SK-N-SH (cell line): Measurements from ENCODE around the gene CLEC3B. TPM values are rescaled to one million over a fixed set of nuclear protein-coding genes. Genes with fewer than 3 reads are reported as not detected.

ENCODE experiments used
- CTCF ChIA-PET: fragments of 300-600, 350-600 bp; formaldehyde crosslinking; extraction: SDS; loops from one replicate; lab custom pipeline; 2021; lab: Yijun Ruan, JAX
- POLR2A ChIA-PET: fragments of 350-600 bp; sonication (Branson Sonifier 250); formaldehyde crosslinking; extraction: SDS; loops from one replicate; lab custom pipeline; 2020; ENCODE audit warnings: antibody characterized with exemption, inconsistent platforms; lab: Yijun Ruan, JAX
- DNase-seq: peaks from one replicate; pipeline ENCODE4 v3.0.0; 2012
- H2AFZ ChIP-seq: fragments of 200-600 bp; sonication (generic); 2 replicates; pipeline ENCODE4 v1.8.1; 2016; ENCODE audit warnings: antibody characterized with exemption, mild to moderate bottlenecking, low read depth
- H3F3A ChIP-seq: fragments of 200-600 bp; sonication (generic); replicated peaks from 2 replicates; pipeline ENCODE3; 2016; ENCODE audit warnings: antibody characterized with exemption, mild to moderate bottlenecking; ENCODE audit not compliant: insufficient read depth
- H3K27ac ChIP-seq, 2 experiments: fragments of 200-500 bp in 1 of 2; fragments of 200-600 bp in 1 of 2; sonication (Bioruptor generic) in 1 of 2; sonication (generic), shearing (Covaris generic) in 1 of 2; 2 replicates each; pipeline versions ENCODE4 v1.5.1 to v1.6.1; 2014 to 2016; ENCODE audit warnings: low read depth in 2 of 2, inconsistent platforms in 1 of 2, low read length in 1 of 2, mild to moderate bottlenecking in 1 of 2, mixed read lengths in 1 of 2
- H3K27me3 ChIP-seq: fragments of 200-600 bp; sonication (generic), shearing (Covaris generic); 2 replicates; pipeline ENCODE4 v1.6.1; 2016; ENCODE audit warnings: mixed run types; ENCODE audit not compliant: insufficient read depth
- H3K36me3 ChIP-seq, 2 experiments: fragments of 200-500 bp in 1 of 2; fragments of 200-600 bp in 1 of 2; sonication (Bioruptor generic) in 1 of 2; sonication (generic) in 1 of 2; replicated peaks in 1 of 2; 2 replicates each; pipeline versions ENCODE3 to v1.5.1; 2014 to 2016; ENCODE audit warnings: low read length in 1 of 2, mild to moderate bottlenecking in 1 of 2; ENCODE audit not compliant: insufficient read depth in 2 of 2, control insufficient read depth in 1 of 2
- H3K4me1 ChIP-seq, 2 experiments: fragments of 200-500 bp in 1 of 2; fragments of 200-600 bp in 1 of 2; sonication (Bioruptor generic) in 1 of 2; sonication (generic), shearing (Covaris generic) in 1 of 2; 2 replicates each; pipeline versions ENCODE4 v1.5.1 to v1.6.1; 2014 to 2016; ENCODE audit warnings: low read depth in 1 of 2, low read length in 1 of 2, mixed run types in 1 of 2; ENCODE audit not compliant: insufficient read depth in 2 of 2, control insufficient read depth in 1 of 2
- H3K4me2 ChIP-seq: fragments of 200-600 bp; sonication (generic), shearing (Covaris generic); 2 replicates; pipeline ENCODE4 v1.6.1; 2017; ENCODE audit warnings: mixed run types
- H3K4me3 ChIP-seq, 2 experiments: fragments of 200-500 bp in 1 of 2; fragments of 200-600 bp in 1 of 2; sonication (Bioruptor generic) in 1 of 2; sonication (generic), shearing (Covaris generic) in 1 of 2; 2 replicates each; pipeline versions ENCODE4 v1.5.1 to v1.8.1; 2014 to 2016; ENCODE audit warnings: low read depth in 2 of 2, inconsistent platforms in 1 of 2, low read length in 1 of 2, mild to moderate bottlenecking in 1 of 2, mixed read lengths in 1 of 2, moderate library complexity in 1 of 2
- H3K79me2 ChIP-seq: fragments of 200-600 bp; sonication (generic); 2 replicates; pipeline ENCODE4 v1.8.1; 2017; ENCODE audit warnings: mild to moderate bottlenecking; ENCODE audit not compliant: insufficient read depth
- H3K9ac ChIP-seq: fragments of 200-600 bp; sonication (generic); 2 replicates; pipeline ENCODE4 v1.6.1; 2017; ENCODE audit warnings: mixed run types
- H3K9me2 ChIP-seq: fragments of 200-600 bp; sonication (generic); 2 replicates; pipeline ENCODE4 v1.6.1; 2017; ENCODE audit warnings: mixed run types
- H3K9me3 ChIP-seq: fragments of 200-600 bp; sonication (generic); 2 replicates; pipeline ENCODE4 v1.6.1; 2017; ENCODE audit warnings: mixed run types, mild to moderate bottlenecking, moderate library complexity
- H4K20me1 ChIP-seq: fragments of 200-600 bp; sonication (generic); 2 replicates; pipeline ENCODE4 v1.6.1; 2017; ENCODE audit warnings: mild to moderate bottlenecking, mixed run types; ENCODE audit not compliant: insufficient read depth
- CHD2 ChIP-seq: fragments of 150-350 bp; IDR thresholded peaks from 2 replicates; pipeline ENCODE4 v1.6.1; 2018; ENCODE audit warnings: low read length; ENCODE audit not compliant: partially characterized antibody
- ELF1 ChIP-seq: IDR thresholded peaks from 2 replicates; pipeline ENCODE4 v1.4.0; 2012
- EP300 ChIP-seq, 2 experiments: IDR thresholded peaks; 2 replicates each; pipeline versions ENCODE4 v1.4.0 to v1.6.1; 2012; ENCODE audit warnings: borderline replicate concordance in 1 of 2, low read depth in 1 of 2, low read length in 1 of 2
- EZH2phosphoT487 ChIP-seq: fragments of 200-600 bp; sonication (generic); IDR thresholded peaks from 2 replicates; pipeline ENCODE4 v1.6.1; 2017; ENCODE audit warnings: low read depth, mixed run types, mild to moderate bottlenecking, antibody characterized with exemption, moderate library complexity, borderline replicate concordance
- FOSL2 ChIP-seq: IDR thresholded peaks from 2 replicates; pipeline ENCODE4 v1.4.0; 2012; ENCODE audit warnings: low read depth, mild to moderate bottlenecking, moderate library complexity, borderline replicate concordance
- FOXJ3 ChIP-seq: sonication (generic); formaldehyde crosslinking; IDR thresholded peaks from 2 replicates; pipeline ENCODE4 v1.5.1; 2020; ENCODE audit warnings: mild to moderate bottlenecking, missing genetic modification reagents
- FOXM1 ChIP-seq: IDR thresholded peaks from 2 replicates; pipeline ENCODE4 v1.4.0; 2012; ENCODE audit warnings: low read depth, mild to moderate bottlenecking
- GABPA ChIP-seq: IDR thresholded peaks from 2 replicates; pipeline ENCODE4 v1.4.0; 2012; ENCODE audit warnings: low read depth, mild to moderate bottlenecking
- JUND ChIP-seq: IDR thresholded peaks from 2 replicates; pipeline ENCODE4 v1.4.0; 2012
- MAX ChIP-seq: IDR thresholded peaks from 2 replicates; pipeline ENCODE4 v1.4.0; 2012; ENCODE audit warnings: low read depth
- MEF2A ChIP-seq: IDR thresholded peaks from 2 replicates; pipeline ENCODE4 v1.4.0; 2012; ENCODE audit warnings: low read depth, borderline replicate concordance
- MXI1 ChIP-seq: IDR thresholded peaks from 2 replicates; pipeline ENCODE4 v1.6.1; 2012; ENCODE audit warnings: mild to moderate bottlenecking, low read depth, low read length, improper control_type of control experiment
- NFIC ChIP-seq: IDR thresholded peaks from 2 replicates; pipeline ENCODE4 v1.4.0; 2012; ENCODE audit warnings: borderline replicate concordance
- NRF1 ChIP-seq: IDR thresholded peaks from 2 replicates; pipeline ENCODE4 v1.6.1; 2012; ENCODE audit warnings: low read depth, mild to moderate bottlenecking, low read length
- PBX3 ChIP-seq: IDR thresholded peaks from 2 replicates; pipeline ENCODE4; 2012
- POLR2AphosphoS5 ChIP-seq: IDR thresholded peaks from 2 replicates; pipeline ENCODE4 v1.6.1; 2012; ENCODE audit warnings: low read depth, low read length
- RAD21 ChIP-seq: IDR thresholded peaks from 2 replicates; pipeline ENCODE4 v1.6.1; 2012; ENCODE audit warnings: mild to moderate bottlenecking, low read length
- REST ChIP-seq: IDR thresholded peaks from 2 replicates; pipeline ENCODE4 v1.6.1; 2012; ENCODE audit warnings: mild to moderate bottlenecking, low read depth, low read length, moderate library complexity
- RXRA ChIP-seq: IDR thresholded peaks from 2 replicates; pipeline ENCODE4 v1.4.0; 2012; ENCODE audit warnings: low read depth, mild to moderate bottlenecking, borderline replicate concordance
- SIN3A ChIP-seq: IDR thresholded peaks from 2 replicates; pipeline ENCODE4 v1.6.1; 2012; ENCODE audit warnings: low read depth, mild to moderate bottlenecking, low read length, moderate library complexity, borderline replicate concordance
- TCF12 ChIP-seq: IDR thresholded peaks from 2 replicates; pipeline ENCODE4 v1.4.0; 2012
- TEAD4 ChIP-seq: IDR thresholded peaks from 2 replicates; pipeline ENCODE4 v1.4.0; 2012; ENCODE audit warnings: mild to moderate bottlenecking, borderline replicate concordance; ENCODE audit not compliant: insufficient read depth
- ZBTB33 ChIP-seq: IDR thresholded peaks from 2 replicates; pipeline ENCODE4 v1.4.0; 2012; ENCODE audit warnings: low read depth, borderline replicate concordance
- WGBS: methylation state at CpG from one replicate; pipeline ENCODE4 v1.1.6; 2017; ENCODE audit warnings: low lambda C conversion rate; 5-methylcytosine and 5-hydroxymethylcytosine counted together
- polyA plus RNA-seq, 3 experiments: library from polyadenylated mRNA; depleted of rRNA; stranded (reverse); fragments of >200 nt; gene quantifications; 2 replicates each; pipeline ENCODE4 v1.2.3, GENCODE V29; 2012

Gene CLEC3B
- polyA plus RNA-seq, 1 of the 3 experiments (the other 2 are of a cell fraction): 0.46 TPM

- no peak for TF ChIP-seq PBX3
Measured at GRCh38 chr3:45062697-45063070, 36.6 kb downstream of the CLEC3B start (continued).

- H3K9me3 ChIP-seq: no peaks in the 10 kb centered on the region
- H2AFZ ChIP-seq: peak overlapping the region; percentile 65
- H3K4me1 ChIP-seq: peaks cover 5 to 21% of the 10 kb centered on the region in 2 experiments
- WGBS: 19% methylated on average over 11 of the region's 12 CpGs
- H3K79me2 ChIP-seq: no peaks in the 10 kb centered on the region
- DNase-seq: no peak
- H3K36me3 ChIP-seq: no peaks in the 10 kb centered on the region
- peak overlapping the region in 1 of 2 experiments; percentile 87 for H3K27ac ChIP-seq
- H3K4me2 ChIP-seq: peak overlapping the region; percentile 68
- no peak overlapping the region; a peak in 1 of 4 replicates for H3K4me3 ChIP-seq
- peaks cover 16% of the 10 kb centered on the region for H3F3A ChIP-seq
- ChIA-PET CTCF (interaction anchor here (1.9 kb wide), 1 partner anchor 23 kb away, joined by 6 read pairs; no protein-coding TSS in a partner anchor), POLR2A (no interaction called here)
- H3K27me3 ChIP-seq: no peaks in the 10 kb centered on the region
- H3K9me2 ChIP-seq: no peaks in the 10 kb centered on the region
- peak overlapping the region; percentile 65 for H3K9ac ChIP-seq
- no peaks in the 10 kb centered on the region for H4K20me1 ChIP-seq
- TF ChIP-seq FOXM1 (peak; percentile 86), POLR2AphosphoS5 (no peak; the same call in 1 of the 2 replicates), GABPA (no peak), RXRA (peak; percentile 94), NFIC (peak; percentile 94), SIN3A (no peak), TEAD4 (peak; percentile 84; the same call in 1 of the 2 replicates), ELF1 (0 out of 2 replicates have a peak, but pooled peaks have one; percentile 34), RAD21 (no peak), FOXJ3 (CRISPR knock-in tag) (no peak), REST (no peak), MAX (peak; percentile 46; the same call in 1 of the 2 replicates), NRF1 (no peak), MEF2A (peak; percentile 54; the same call in 1 of the 2 replicates), CHD2 (no peak), EZH2phosphoT487 (no peak), PBX3 (peak; percentile 74), ZBTB33 (peak; percentile 57; the same call in 1 of the 2 replicates), JUND (peak; percentile 91), TCF12 (peak; percentile 91), FOSL2 (peak; percentile 78), MXI1 (no peak), EP300 (IDR thresholded peaks at IDR 0.05; ENCODE audit: borderline replicate concordance in 1 of 2, low read depth in 1 of 2, low read length in 1 of 2) (peak in 1 of 2 experiments; percentile 93; a peak in 2 of 4 replicates)
Measured at GRCh38 chr3:45064512-45065372, 38.6 kb downstream of the CLEC3B start.
